Osteoblast (primary cell): Measurements from ENCODE around the gene ITGB5. TPM values are rescaled to one million over a fixed set of nuclear protein-coding genes. Genes with fewer than 3 reads are reported as not detected.
"Not testable (repeated sequence)": the region's sequence is repeated elsewhere in the genome, so short reads cannot be mapped to it uniquely, and the experiment has no call there.

Experiments
- DNase-seq: peaks from one replicate; pipeline ENCODE4 v3.0.0; 2011; ENCODE audit warnings: low spot score, mixed read lengths; ENCODE audit not compliant: insufficient read length; ENCODE audit errors: missing footprints
- H2AFZ ChIP-seq: 2 replicates; pipeline ENCODE4 v1.6.0; 2011; ENCODE audit warnings: mild to moderate bottlenecking, low read length
- H3K27ac ChIP-seq: 2 replicates; pipeline ENCODE4 v1.5.1; 2011; ENCODE audit warnings: mild to moderate bottlenecking, low read depth, low read length, moderate library complexity
- H3K27me3 ChIP-seq: 2 replicates; pipeline ENCODE4 v1.6.0; 2012; ENCODE audit warnings: mild to moderate bottlenecking, control low read depth, inconsistent platforms, low read length, moderate library complexity; ENCODE audit not compliant: insufficient read depth
- H3K36me3 ChIP-seq: 2 replicates; pipeline ENCODE4 v1.5.1; 2011; ENCODE audit warnings: mild to moderate bottlenecking, low read length, control low read depth, moderate library complexity; ENCODE audit not compliant: insufficient read depth
- H3K4me1 ChIP-seq: 2 replicates; pipeline ENCODE4 v1.5.1; 2011; ENCODE audit warnings: mild to moderate bottlenecking, low read length, control low read depth, moderate library complexity; ENCODE audit not compliant: insufficient read depth
- H3K4me2 ChIP-seq: 2 replicates; pipeline ENCODE4 v1.6.0; 2011; ENCODE audit warnings: mild to moderate bottlenecking, low read length; ENCODE audit not compliant: insufficient read depth
- H3K4me3 ChIP-seq: fragments of 200-600 bp; sonication (generic); 3 replicates; pipeline ENCODE4 v1.5.1; 2012; ENCODE audit warnings: mild to moderate bottlenecking, low read length, inconsistent platforms; ENCODE audit not compliant: insufficient read depth
- H3K79me2 ChIP-seq: 2 replicates; pipeline ENCODE4 v1.6.0; 2012; ENCODE audit warnings: mild to moderate bottlenecking, low read length, control low read depth, inconsistent platforms; ENCODE audit not compliant: insufficient read depth
- H3K9me3 ChIP-seq: 2 replicates; pipeline ENCODE4 v1.5.1; 2011; ENCODE audit warnings: low read depth, low read length, control low read depth
- H4K20me1 ChIP-seq: 2 replicates; pipeline ENCODE4 v1.6.0; 2012; ENCODE audit warnings: mild to moderate bottlenecking, low read length, control low read depth; ENCODE audit not compliant: insufficient read depth
- total RNA-seq: library from RNA; depleted of rRNA; stranded (reverse); fragments of >200 nt; gene quantifications from 2 replicates; pipeline ENCODE4 v1.2.3, GENCODE V29; 2012
- TF ChIP-seq, protein P1 (sequence below): IDR thresholded peaks from 2 replicates; pipeline ENCODE4 v1.5.1; 2011; ENCODE audit warnings: mild to moderate bottlenecking, low read depth, low read length, moderate library complexity; ENCODE audit errors: extremely low read depth

ITGB5 gene
- total RNA-seq, 1 donor = 433 TPM

DNA sequence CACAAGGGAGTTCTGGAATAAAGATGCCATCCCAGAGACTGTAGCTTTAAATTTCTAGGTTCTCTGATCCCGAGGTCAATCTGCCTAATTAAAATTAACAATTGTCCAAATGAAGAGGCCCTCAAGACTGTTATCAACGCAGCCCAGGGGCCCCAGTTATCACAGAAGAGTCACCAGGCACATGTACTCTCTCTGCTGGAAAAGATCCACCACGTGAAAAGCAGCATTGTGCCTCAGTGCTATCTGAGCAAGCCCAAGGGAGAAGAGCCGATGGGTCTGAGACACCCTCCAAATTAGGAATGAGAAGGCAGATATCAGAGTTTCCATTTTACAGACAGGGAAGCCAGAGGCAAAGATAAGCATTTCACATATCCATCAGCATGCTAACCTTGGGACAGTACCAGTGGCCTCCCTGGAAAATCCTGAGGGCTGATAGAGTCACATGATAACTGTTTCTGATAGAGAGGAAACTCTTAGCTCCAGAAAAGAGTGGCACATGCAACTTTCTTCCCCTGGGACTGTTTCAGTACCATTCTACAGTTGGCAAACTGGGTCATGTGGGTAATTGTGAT is 55.5 kb downstream of the ITGB5 start:
- no peak overlapping the region for H3K4me3 ChIP-seq
- H4K20me1 ChIP-seq = no peaks in the 10 kb centered on the region
- H3K4me1 ChIP-seq = peaks cover 61% of the 10 kb centered on the region
- H3K4me2 ChIP-seq = no peak overlapping the region
- no peak for DNase-seq
- TF ChIP-seq, protein P1, sequence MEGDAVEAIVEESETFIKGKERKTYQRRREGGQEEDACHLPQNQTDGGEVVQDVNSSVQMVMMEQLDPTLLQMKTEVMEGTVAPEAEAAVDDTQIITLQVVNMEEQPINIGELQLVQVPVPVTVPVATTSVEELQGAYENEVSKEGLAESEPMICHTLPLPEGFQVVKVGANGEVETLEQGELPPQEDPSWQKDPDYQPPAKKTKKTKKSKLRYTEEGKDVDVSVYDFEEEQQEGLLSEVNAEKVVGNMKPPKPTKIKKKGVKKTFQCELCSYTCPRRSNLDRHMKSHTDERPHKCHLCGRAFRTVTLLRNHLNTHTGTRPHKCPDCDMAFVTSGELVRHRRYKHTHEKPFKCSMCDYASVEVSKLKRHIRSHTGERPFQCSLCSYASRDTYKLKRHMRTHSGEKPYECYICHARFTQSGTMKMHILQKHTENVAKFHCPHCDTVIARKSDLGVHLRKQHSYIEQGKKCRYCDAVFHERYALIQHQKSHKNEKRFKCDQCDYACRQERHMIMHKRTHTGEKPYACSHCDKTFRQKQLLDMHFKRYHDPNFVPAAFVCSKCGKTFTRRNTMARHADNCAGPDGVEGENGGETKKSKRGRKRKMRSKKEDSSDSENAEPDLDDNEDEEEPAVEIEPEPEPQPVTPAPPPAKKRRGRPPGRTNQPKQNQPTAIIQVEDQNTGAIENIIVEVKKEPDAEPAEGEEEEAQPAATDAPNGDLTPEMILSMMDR = no peak
- peak overlapping the region; percentile 95 for H3K27ac ChIP-seq
- H3K79me2 ChIP-seq = peaks cover 67% of the 10 kb centered on the region
- H3K36me3 ChIP-seq = peaks cover 19% of the 10 kb centered on the region
- no peaks in the 10 kb centered on the region for H3K9me3 ChIP-seq
- H2AFZ ChIP-seq = no peak overlapping the region
- no peaks in the 10 kb centered on the region for H3K27me3 ChIP-seq

DNA sequence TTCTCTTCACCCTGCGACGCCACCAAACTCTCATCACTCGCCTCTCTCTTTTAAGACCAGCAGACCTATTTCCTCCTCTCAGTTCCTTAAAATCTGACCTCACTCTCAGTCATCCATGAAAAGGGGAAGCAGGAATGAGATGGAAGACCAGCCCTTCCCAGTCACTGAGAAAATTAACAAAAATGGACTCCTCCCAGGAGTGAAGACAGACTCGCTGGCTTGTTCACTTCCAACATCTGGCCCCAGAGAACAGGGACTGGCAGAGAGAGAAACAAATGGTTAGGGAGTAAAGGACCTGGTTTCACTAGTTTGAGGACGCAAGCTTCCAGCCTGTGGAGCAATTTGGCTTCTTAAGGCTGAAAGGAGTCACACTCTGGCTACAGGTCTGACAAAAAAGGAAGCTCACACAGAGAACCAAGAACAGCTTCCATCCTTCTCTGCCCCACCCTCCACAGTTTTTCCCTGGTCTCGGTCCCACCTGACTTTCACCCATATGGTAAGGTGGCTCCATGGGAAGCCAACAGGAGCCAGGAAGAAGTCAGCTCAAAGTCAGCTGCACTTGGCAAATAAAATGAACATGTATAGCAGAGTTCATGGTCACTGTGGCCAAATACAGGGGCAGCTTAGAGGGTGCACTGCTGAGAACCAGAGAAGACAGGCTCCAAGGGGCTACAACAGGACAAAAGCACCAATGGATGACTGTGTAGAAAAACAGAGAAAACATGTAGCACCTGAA is 57.2 kb downstream of the ITGB5 start:
- H3K9me3 ChIP-seq = no peaks in the 10 kb centered on the region
- H3K4me1 ChIP-seq = peaks cover 51% of the 10 kb centered on the region
- no peak overlapping the region for H3K4me2 ChIP-seq
- TF ChIP-seq, protein P1 = no peak
- H3K27me3 ChIP-seq = no peaks in the 10 kb centered on the region
- H3K36me3 ChIP-seq = peaks cover 29% of the 10 kb centered on the region
- no peaks in the 10 kb centered on the region for H4K20me1 ChIP-seq
- H3K79me2 ChIP-seq = peaks cover 56% of the 10 kb centered on the region
- H3K27ac ChIP-seq = peak overlapping the region; percentile 55
- no peak overlapping the region for H2AFZ ChIP-seq
- no peak for DNase-seq
- no peak overlapping the region for H3K4me3 ChIP-seq

DNA sequence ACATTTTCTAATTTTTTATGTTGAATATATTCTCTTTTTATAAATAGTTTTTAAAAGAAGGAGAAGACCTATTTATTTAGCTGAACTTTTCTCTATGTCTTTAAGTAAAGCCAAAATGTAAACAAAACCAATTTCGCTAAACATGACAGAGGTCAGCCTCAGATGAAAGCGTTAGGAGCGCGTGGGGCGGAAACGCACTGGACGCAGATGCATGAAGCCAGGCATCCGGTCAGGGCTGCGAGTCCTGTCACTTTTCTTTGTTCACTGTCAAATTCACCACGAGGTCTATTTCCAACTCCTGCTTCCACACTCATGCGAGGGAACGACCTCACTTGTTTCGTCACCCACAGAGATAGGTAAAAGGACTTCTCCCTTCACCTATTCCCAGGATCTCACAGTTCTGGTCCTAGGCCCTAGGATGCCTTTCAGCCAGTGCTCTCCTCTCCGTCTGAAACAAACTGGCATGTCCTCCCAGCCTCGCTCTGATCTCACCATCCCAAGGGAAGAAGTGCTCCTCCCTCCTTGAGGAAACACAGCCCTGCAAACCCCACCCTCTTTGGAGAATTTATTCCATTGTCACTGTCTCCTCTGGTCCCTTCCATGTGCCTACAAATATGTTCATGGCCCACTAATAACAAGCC is 57.9 kb downstream of the ITGB5 start:
- peaks cover 29% of the 10 kb centered on the region for H3K36me3 ChIP-seq
- H3K4me3 ChIP-seq = no peak overlapping the region
- no peak overlapping the region for H3K4me2 ChIP-seq
- H3K79me2 ChIP-seq = peaks cover 53% of the 10 kb centered on the region
- H2AFZ ChIP-seq = no peak overlapping the region
- H4K20me1 ChIP-seq = no peaks in the 10 kb centered on the region
- TF ChIP-seq, protein P1 = no peak
- peak overlapping the region; percentile 55 for H3K27ac ChIP-seq
- H3K27me3 ChIP-seq = no peaks in the 10 kb centered on the region
- no peak for DNase-seq
- peaks cover 50% of the 10 kb centered on the region for H3K4me1 ChIP-seq
- no peaks in the 10 kb centered on the region for H3K9me3 ChIP-seq

DNA sequence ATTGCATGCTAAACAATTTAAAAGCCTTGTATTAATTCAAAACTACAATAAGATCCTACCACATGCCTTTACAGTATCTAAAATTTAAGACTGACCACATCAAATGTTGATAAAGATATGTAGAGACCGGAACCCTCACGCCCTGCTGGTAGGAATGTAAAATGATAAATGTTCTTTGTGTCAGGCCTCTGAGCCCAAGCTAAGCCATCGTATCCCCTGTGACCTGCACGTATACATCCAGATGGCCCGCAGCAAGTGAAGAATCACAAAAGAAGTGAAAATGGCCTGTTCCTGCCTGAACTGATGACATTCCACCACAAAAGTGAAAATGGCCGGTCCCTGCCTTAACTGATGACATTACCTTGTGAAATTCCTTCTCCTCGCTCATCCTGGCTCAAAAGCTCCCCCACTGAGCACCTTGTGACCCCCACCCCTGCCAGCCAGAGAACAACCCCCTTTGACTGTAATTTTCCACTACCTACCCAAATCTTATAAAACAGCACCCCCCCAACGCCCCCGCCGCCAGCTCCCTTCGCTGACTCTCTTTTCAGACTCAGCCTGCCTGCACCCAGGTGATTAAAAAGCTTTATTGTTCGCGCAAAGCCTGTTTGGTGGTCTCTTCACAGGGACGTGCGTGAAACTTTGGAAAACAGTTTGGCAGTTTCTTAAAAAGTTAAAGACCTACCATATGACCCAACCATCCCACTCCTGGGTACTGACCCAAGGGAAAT is 59.5 kb downstream of the ITGB5 start:
- H4K20me1 ChIP-seq, H3K27me3 ChIP-seq, H3K4me2 ChIP-seq, H2AFZ ChIP-seq, DNase-seq, H3K9me3 ChIP-seq, H3K4me3 ChIP-seq: not testable (repeated sequence)
- peaks cover 60% of the 10 kb centered on the region for H3K79me2 ChIP-seq
- TF ChIP-seq, protein P1 = peak; percentile 32
- peaks cover 34% of the 10 kb centered on the region for H3K4me1 ChIP-seq
- peaks cover 29% of the 10 kb centered on the region for H3K36me3 ChIP-seq
- peak overlapping the region; percentile 85 for H3K27ac ChIP-seq
